K562 (cell line): ENCODE data around the gene KIRREL1. TPM values are rescaled to one million over a fixed set of nuclear protein-coding genes. Genes with fewer than 3 reads are reported as not detected.

Experiments
- ATAC-seq: fragments of 200-7000 bp; cut with Tn5 transposase; 3 replicates; pipeline ENCODE4 v1.9.1; 2020; ENCODE audit warnings: moderate library complexity
- BruUV-seq: library from RNA; stranded (reverse); fragments of 400-500 nt; replicated peaks from 2 replicates; lab custom pipeline; 2021; lab: Mats Ljungman, UMichigan
- CTCF ChIA-PET: fragments of 300-600 bp; formaldehyde crosslinking; extraction: SDS; loops from one replicate; lab custom pipeline; 2021; ENCODE audit warnings: low intra/inter-chr PET ratio; lab: Yijun Ruan, JAX
- POLR2A ChIA-PET: fragments of 300-600, 350-650 bp; sonication (Branson Sonifier 250); formaldehyde crosslinking; extraction: SDS; loops from one replicate; lab custom pipeline; 2021; ENCODE audit warnings: antibody characterized with exemption, inconsistent platforms; lab: Yijun Ruan, JAX
- DNase-seq, 4 experiments: peaks; one replicate each; pipeline versions ENCODE4 v3.0.0 to v3.0.0-alpha.2; 2011 to 2018; ENCODE audit warnings: low spot score in 3 of 4, mixed read lengths in 3 of 4; ENCODE audit errors: extremely low read depth in 1 of 4
- FAIRE-seq: peaks from 2 replicates; lab custom pipeline; 2011; peaks lifted over from hg19 to GRCh38; lab: Jason Lieb, UNC
- H2AFZ ChIP-seq: 2 replicates; pipeline ENCODE4 v1.6.0; 2011; ENCODE audit warnings: low read depth, low read length, control low read depth, inconsistent platforms
- H3K27ac ChIP-seq: fragments of 200-600 bp; 3 replicates; pipeline ENCODE4 v1.8.0; 2011; ENCODE audit warnings: low read depth, mild to moderate bottlenecking, control low read depth, inconsistent platforms, low read length, moderate library complexity, mixed read lengths; ENCODE audit errors: extremely low read depth
- H3K27me3 ChIP-seq, 2 experiments: fragments of 300-600 bp in 1 of 2; 2 replicates in 1 of 2; 3 replicates in 1 of 2; pipeline versions ENCODE4 v1.6.0 to v1.8.0; 2011; ENCODE audit warnings: inconsistent platforms in 2 of 2, low read length in 2 of 2, mild to moderate bottlenecking in 1 of 2, mixed read lengths in 1 of 2, moderate library complexity in 1 of 2; ENCODE audit not compliant: control insufficient read depth in 2 of 2, insufficient read depth in 2 of 2
- H3K36me3 ChIP-seq: fragments of 300-600 bp; 3 replicates; pipeline ENCODE4 v1.8.0; 2011; ENCODE audit warnings: mild to moderate bottlenecking, low read length, inconsistent platforms; ENCODE audit not compliant: control insufficient read depth, insufficient read depth
- H3K4me1 ChIP-seq, 2 experiments: fragments of 200-600 bp in 1 of 2; replicated peaks in 1 of 2; 2 replicates in 1 of 2; 3 replicates in 1 of 2; pipeline versions ENCODE4 v1.5.1 to v1.8.0; 2011; ENCODE audit warnings: inconsistent platforms in 2 of 2, low read length in 2 of 2, mild to moderate bottlenecking in 1 of 2, mixed read lengths in 1 of 2, moderate library complexity in 1 of 2; ENCODE audit not compliant: control insufficient read depth in 2 of 2, insufficient read depth in 2 of 2
- H3K4me2 ChIP-seq: 2 replicates; pipeline ENCODE4 v1.6.1; 2011; ENCODE audit warnings: low read length, control low read depth, inconsistent platforms, mixed read lengths; ENCODE audit not compliant: insufficient read depth
- H3K4me3 ChIP-seq: fragments of 200-600 bp; sonication (generic), shearing (Covaris generic); 2 replicates; pipeline ENCODE4 v1.5.1; 2016; ENCODE audit warnings: control low read depth, inconsistent platforms
- H3K79me2 ChIP-seq: fragments of 200-600 bp; 3 replicates; pipeline ENCODE4 v1.8.0; 2011; ENCODE audit warnings: low read length, inconsistent platforms; ENCODE audit not compliant: control insufficient read depth, insufficient read depth
- H3K9ac ChIP-seq, 2 experiments: 2 replicates each; pipeline versions ENCODE4 v1.6.0 to v1.6.1; 2011; ENCODE audit warnings: low read depth in 2 of 2, low read length in 2 of 2, control low read depth in 1 of 2, inconsistent platforms in 1 of 2, mild to moderate bottlenecking in 1 of 2, mixed read lengths in 1 of 2; ENCODE audit not compliant: insufficient read depth in 1 of 2
- H3K9me1 ChIP-seq: one replicate; pipeline ENCODE4 v1.6.0; 2011; ENCODE audit warnings: inconsistent platforms, mild to moderate bottlenecking, low read length, moderate library complexity; ENCODE audit not compliant: control insufficient read depth, insufficient read depth
- H3K9me3 ChIP-seq: replicated peaks from 2 replicates; pipeline ENCODE4 v1.5.1; 2011; ENCODE audit warnings: low read depth, low read length, inconsistent platforms; ENCODE audit not compliant: control insufficient read depth, insufficient read depth
- H4K20me1 ChIP-seq: replicated peaks from 2 replicates; pipeline ENCODE4 v1.6.1; 2011; ENCODE audit warnings: low read length, inconsistent platforms, mixed read lengths; ENCODE audit not compliant: control insufficient read depth, insufficient read depth
- ARID2 ChIP-seq: fragments of 450-650 bp; IDR thresholded peaks from 2 replicates; pipeline ENCODE4 v1.6.1; 2017; ENCODE audit warnings: antibody characterized with exemption, mild to moderate bottlenecking
- CEBPZ ChIP-seq: fragments of 150-350 bp; IDR thresholded peaks from 2 replicates; pipeline ENCODE4 v1.6.1; 2014; ENCODE audit warnings: low read depth, mild to moderate bottlenecking, low read length, borderline replicate concordance
- E4F1 ChIP-seq: fragments of 250-450 bp; sonication (Bioruptor Pico); IDR thresholded peaks from 2 replicates; pipeline ENCODE4 v1.5.0; 2021; ENCODE audit warnings: mild to moderate bottlenecking, borderline replicate concordance
- HDAC2 ChIP-seq: fragments of 450-650 bp; IDR thresholded peaks from 2 replicates; pipeline ENCODE4 v1.6.1; 2016; ENCODE audit warnings: mild to moderate bottlenecking
- PATZ1 ChIP-seq: fragments of 250-450 bp; sonication (Bioruptor Pico); IDR thresholded peaks from 2 replicates; pipeline ENCODE4 v1.5.0; 2020; ENCODE audit warnings: mild to moderate bottlenecking, borderline replicate concordance
- RBM15 ChIP-seq: fragments of 200-400 bp; formaldehyde crosslinking; IDR thresholded peaks from 2 replicates; pipeline ENCODE4 v1.6.1; 2018; ENCODE audit warnings: mild to moderate bottlenecking, low read length, moderate library complexity; ENCODE audit not compliant: insufficient read depth
- RFX7 ChIP-seq: fragments of 250-450 bp; sonication (Bioruptor Pico); IDR thresholded peaks from 2 replicates; pipeline ENCODE4 v1.5.1; 2021; ENCODE audit warnings: mild to moderate bottlenecking
- SIX5 ChIP-seq, 2 experiments: IDR thresholded peaks; 2 replicates each; pipeline ENCODE4 v1.6.1; 2011; ENCODE audit warnings: low read length in 2 of 2, borderline replicate concordance in 1 of 2, low read depth in 1 of 2, mild to moderate bottlenecking in 1 of 2, moderate library complexity in 1 of 2; ENCODE audit not compliant: insufficient read depth in 1 of 2
- ZBTB49 ChIP-seq: sonication (generic); formaldehyde crosslinking; IDR thresholded peaks from 2 replicates; pipeline ENCODE4 v1.8.0; 2022; ENCODE audit warnings: missing genetic modification reagents, mild to moderate bottlenecking, borderline replicate concordance
- ZNF445 ChIP-seq: fragments of 250-450 bp; sonication (Bioruptor Pico); IDR thresholded peaks from 2 replicates; pipeline ENCODE4 v1.4.0; 2020; ENCODE audit warnings: low read depth, mild to moderate bottlenecking, moderate library complexity
- WGBS: fragments of 100-300 bp; shearing (Covaris generic); methylation state at CpG from one replicate; pipeline ENCODE4 v1.1.6; 2016; ENCODE audit warnings: low coverage, mixed read lengths; ENCODE audit not compliant: insufficient coverage; ENCODE audit errors: missing lambda C conversion rate; 5-methylcytosine and 5-hydroxymethylcytosine counted together
- in situ Hi-C: fragments of 300-500 bp; cut with MboI; formaldehyde crosslinking; loops from 4 replicates; pipeline ENCODE4 v1.15.0; 2018; ENCODE audit warnings: inconsistent platforms, mixed read lengths
- intact Hi-C: fragments of 100-400 bp; cut with micrococcal nuclease; formaldehyde crosslinking; loops from 2 replicates; pipeline ENCODE4 v1.14.2; 2022
- polyA plus RNA-seq, 8 experiments: library from polyadenylated mRNA; depleted of rRNA in 4 of 8; stranded (reverse) in 5 of 8; unstranded in 3 of 8; fragments of >200 nt; fragmentation: Nextera tagmentation in 2 of 8; fragmentation: Illumina TruSeq in 1 of 8; extraction: Ambion mirVana in 2 of 8; extraction: Trizol in 1 of 8; gene quantifications; 2 replicates each; pipeline versions ENCODE4 v1.2.1 to v1.2.3, GENCODE V29; 2011 to 2014; ENCODE audit warnings: inconsistent platforms in 1 of 8, missing spikeins in 1 of 8
- total RNA-seq, 7 experiments: library from RNA; depleted of rRNA in 6 of 7; stranded (reverse); fragments of >200 nt in 6 of 7; fragmentation: Illumina TruSeq in 2 of 7; extraction: Trizol in 2 of 7; gene quantifications; 2 replicates each; pipeline versions ENCODE4 v1.2.1 to v1.2.3, GENCODE V29; 2011 to 2021; ENCODE audit warnings: low replicate concordance in 1 of 7

Gene KIRREL1
- total and polyA plus RNA-seq, 9 of the 15 experiments (the other 6 are each of a cell fraction or from before 2014, with no cell fraction given), result under 0.01 to 0.22 (median 0.03) TPM; not detected in 3

GRCh38 chr1:158048371-158049067, 55.1 kb downstream of the KIRREL1 start:
- DNase-seq (no peak), FAIRE-seq (no peak), ATAC-seq (no peak)
- Histone ChIP-seq H3K9me1 (no peaks in the 10 kb centered on the region), H3K27me3 (peaks cover 0 to 8% of the 10 kb centered on the region in 2 experiments; a peak in 1 of 5 replicates), H3K4me3 (no peak overlapping the region), H3K4me1 (peaks cover 0 to 2% of the 10 kb centered on the region in 2 experiments; a peak in 2 of 5 replicates), H3K9me3 (no peaks in the 10 kb centered on the region), H4K20me1 (no peaks in the 10 kb centered on the region), H3K9ac (no peak overlapping the region), H3K27ac (no peak overlapping the region), H3K4me2 (no peak overlapping the region), H2AFZ (no peak overlapping the region), H3K79me2 (no peaks in the 10 kb centered on the region), H3K36me3 (no peaks in the 10 kb centered on the region)
- in situ Hi-C loops (no loop called here), intact Hi-C loops (no loop called here)
- ChIA-PET CTCF (no interaction called here), POLR2A (interaction anchor here (0.6 kb wide), 1 partner anchor 78 kb away, joined by 3 read pairs; no protein-coding TSS in a partner anchor)
- no peak for TF ChIP-seq PATZ1 (CRISPR knock-in tag)
- TF ChIP-seq SIX5 (IDR thresholded peaks at IDR 0.05; ENCODE audit: borderline replicate concordance in 1 of 2, insufficient read depth in 1 of 2, low read depth in 1 of 2, low read length in 2 of 2), result no peak
- no peak for TF ChIP-seq CEBPZ
- no peak for TF ChIP-seq E4F1 (CRISPR knock-in tag)
- no peak for TF ChIP-seq HDAC2
- no peak for TF ChIP-seq RFX7 (CRISPR knock-in tag)
- TF ChIP-seq RBM15, result no peak
- no peak for TF ChIP-seq ZBTB49 (CRISPR knock-in tag)
- no peak for TF ChIP-seq ARID2
- no peak for TF ChIP-seq ZNF445
- BruUV-seq, result no TSS peak
- 1% methylated on average over 8 of the region's 8 CpGs for WGBS
